Activated T-cell treated with anti-CD3 and anti-CD28 coated beads, Interleukin-2, amount 50 U/mL, for 48 hours (primary cell): ENCODE measurements around the gene GUCA1A.
A peak's percentile ranks its signal among the peaks of the same experiment; 100 is the strongest.

Experiments used
- DNase-seq, 2 experiments: peaks; one replicate each; pipeline ENCODE4 v3.0.0-alpha.2; 2020

Gene GUCA1A

DNA sequence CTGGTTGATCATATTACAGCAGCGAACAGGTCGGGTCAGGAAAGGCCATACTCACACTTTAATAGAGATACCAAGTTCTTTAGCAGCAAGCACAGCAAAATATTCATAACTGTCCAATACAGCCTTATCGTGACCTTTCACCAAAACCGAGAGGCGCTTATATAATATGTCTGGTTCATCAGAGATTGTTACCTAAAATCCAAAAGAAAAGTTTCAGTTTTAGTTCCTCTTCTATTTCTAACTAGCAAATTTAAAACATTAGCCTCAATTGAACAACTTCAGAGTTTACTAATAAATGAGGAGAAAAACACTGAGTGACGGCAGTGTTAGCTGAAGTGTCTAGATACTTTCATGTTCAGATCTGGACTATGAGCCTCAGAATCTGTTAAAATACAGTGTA is 38.6 kb downstream of the GUCA1A start:
- no peak for DNase-seq

DNA sequence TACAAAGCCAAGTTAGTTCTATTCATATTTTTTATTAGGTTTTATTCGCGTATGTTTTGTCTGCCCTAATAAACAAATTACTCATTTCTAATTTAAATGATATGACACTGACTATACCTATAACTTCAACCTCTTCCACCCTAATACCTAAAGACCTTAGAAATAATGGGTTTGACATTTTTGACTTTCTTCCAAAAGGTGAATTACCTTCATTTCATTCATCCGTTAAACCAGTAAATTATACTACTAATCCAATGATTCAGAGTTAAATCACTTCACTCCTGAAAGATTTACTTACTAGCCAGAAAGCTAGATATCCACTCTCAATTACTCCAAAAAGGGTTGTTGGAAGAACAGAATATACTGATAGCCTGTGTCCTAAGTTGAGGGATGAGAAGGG is 39.3 kb downstream of the GUCA1A start:
- no peak for DNase-seq

GRCh38 chr6:42216495-42216894 is 43.3 kb downstream of the GUCA1A start:
- DNase-seq, result peak in 1 of 2 experiments; percentile 17

DNA sequence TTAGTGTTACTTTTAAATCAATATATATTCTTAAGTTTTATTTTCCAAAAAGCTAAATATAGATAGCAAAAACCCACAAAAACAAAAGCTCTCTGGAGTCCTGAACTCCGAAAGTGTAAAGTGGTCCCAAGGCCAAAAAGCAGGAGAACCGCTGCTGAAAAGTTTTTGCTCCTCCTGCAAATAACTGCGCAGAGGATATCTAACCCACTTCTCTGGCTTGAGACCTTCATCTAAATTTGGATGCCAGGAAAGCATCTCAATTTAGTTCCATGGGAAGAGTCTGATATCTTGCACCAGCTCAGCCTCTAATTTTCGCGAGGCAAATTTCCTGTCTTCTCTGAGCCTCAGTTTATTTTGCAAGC is 44.0 kb downstream of the GUCA1A start:
- no peak for DNase-seq

DNA sequence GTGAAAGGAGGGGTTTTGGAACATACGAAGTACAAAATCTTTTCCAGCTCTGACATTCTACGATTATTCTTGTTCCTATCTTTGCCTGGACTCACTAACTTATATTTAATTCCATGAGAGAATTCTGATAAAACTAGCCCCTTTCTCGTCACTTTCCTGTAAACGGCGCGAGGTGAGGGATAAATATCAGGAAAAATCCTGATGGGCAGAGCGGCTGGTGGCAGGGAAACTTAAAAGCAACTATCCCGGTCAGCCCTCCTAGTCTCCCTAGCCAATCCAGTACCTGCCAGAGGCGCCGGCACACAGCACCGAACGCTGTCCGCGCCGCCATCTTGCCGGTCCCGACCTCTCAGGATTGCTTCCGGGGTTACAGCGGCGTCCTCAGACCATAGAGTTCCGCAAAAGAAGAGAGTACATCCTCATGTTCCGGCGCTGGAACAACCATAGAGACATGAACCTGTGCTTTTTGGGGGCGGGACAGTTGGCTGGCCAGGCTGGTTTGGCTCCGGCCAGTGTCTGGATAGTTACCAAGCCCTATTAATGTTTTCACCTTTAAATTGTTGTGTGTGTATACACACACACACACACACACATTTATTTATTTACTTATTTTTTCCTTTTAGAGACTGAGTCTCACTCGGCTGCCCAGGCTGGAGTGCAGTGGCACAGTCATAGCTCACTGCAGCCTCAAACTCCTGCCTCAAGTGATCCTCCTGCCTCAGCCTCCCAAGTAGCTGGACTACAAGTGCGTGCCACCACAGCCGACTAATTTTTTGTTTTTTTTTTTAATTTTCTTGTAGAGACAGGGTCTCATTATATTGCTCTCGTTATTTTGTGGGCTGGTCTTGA is 44.6 kb downstream of the GUCA1A start, which contains the start of gene MRPS10:
Gene MRPS10, minus strand, starts transcription at position 343 of the 849 bp plus-strand sequence. Its CDS starts 12 bp downstream, at position 331.
- peak; percentile 91 to 92 for DNase-seq

DNA sequence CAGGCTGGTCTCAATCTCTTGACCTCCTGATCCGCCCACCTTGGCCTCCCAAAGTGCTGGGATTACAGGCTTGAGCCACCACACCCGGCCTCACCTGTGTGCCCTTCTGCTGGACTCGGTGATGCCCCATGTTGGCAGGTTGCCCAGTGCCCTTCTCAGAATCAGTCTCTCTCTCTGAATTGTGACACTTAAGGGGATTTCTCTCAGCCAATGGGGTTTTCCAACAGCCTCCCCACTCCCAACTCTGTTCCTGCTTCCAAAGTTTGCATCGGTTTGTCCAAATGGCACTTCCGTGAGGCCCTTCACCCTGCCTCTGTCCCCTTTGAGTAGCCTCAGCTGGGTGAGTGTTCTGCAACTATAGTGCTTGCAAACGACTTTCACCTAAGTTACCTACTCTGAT is 47.6 kb downstream of the GUCA1A start:
- DNase-seq, result peak in 1 of 2 experiments; percentile 13

GRCh38 chr6:42221546-42221945 is 48.4 kb downstream of the GUCA1A start:
- DNase-seq, result no peak

GRCh38 chr6:42222448-42222847 is 49.3 kb downstream of the GUCA1A start:
- no peak for DNase-seq

DNA sequence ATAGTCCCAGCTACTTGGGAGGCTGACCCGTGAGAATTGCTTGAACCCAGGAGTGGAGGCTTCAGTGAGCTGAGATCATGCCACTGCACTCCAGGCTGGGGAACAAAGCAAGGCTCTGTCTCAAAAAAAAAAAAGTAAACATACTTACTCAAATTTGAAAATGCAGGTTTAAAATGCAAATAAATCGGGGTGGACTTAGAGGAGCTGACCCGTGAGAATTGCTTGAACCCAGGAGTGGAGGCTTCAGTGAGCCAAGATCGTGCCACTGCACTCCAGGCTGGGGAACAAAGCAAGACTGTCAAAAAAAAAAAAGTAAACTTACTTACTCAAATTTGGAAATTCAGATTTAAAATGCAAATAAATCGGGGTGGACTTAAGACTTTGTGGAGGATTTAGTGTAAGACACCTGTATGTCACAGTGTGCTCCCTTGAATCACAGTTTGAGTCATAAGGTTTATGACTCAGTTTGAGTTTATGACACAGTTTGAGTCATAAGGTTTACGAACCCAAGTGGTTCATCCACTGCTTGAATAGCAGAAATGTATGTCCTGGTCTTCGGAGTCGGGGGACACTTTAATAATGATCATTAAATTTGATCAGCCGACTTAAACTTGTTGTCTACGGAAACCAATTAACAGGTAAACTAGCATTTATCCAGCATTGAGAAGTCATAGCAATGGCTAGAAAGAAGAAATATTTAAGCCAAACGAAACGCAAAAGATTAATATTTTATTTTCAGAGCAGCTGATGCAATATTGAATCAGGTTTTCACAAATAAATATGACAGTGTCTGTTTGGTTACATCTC is 51.3 kb downstream of the GUCA1A start:
- no peak for DNase-seq

DNA sequence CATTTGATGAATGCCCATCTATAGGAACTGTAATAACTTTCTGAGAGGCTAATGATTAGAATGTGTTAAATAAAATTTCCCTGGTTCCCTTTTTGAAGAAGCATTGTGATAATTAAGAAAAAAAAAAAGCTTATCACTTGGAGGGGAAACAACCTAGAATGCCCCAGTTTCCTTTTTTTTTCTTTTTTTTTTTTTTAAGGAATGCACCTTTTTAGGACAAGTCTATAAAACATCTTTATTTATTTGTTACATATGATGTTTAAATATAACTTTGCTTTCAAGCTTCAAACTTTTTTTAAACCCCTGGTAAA is 51.8 kb downstream of the GUCA1A start:
- DNase-seq, result no peak

DNA sequence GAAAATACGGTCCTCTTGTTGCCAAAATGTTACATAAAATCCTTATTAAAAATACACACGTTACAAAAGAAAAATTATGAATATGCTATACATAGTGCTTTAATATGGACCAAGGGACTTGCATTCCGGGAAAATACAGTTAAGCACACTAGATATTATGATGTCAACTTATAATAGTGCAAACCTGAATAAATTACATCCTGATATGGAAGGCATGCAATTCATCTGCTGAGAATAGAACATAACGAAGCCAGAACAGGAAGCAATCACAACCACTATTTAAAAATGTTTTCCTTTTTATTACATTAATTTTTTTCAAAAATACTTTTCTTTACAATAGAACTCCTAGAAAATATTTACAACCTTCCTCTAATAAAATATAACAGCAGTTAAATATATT is 52.3 kb downstream of the GUCA1A start:
- no peak for DNase-seq

DNA sequence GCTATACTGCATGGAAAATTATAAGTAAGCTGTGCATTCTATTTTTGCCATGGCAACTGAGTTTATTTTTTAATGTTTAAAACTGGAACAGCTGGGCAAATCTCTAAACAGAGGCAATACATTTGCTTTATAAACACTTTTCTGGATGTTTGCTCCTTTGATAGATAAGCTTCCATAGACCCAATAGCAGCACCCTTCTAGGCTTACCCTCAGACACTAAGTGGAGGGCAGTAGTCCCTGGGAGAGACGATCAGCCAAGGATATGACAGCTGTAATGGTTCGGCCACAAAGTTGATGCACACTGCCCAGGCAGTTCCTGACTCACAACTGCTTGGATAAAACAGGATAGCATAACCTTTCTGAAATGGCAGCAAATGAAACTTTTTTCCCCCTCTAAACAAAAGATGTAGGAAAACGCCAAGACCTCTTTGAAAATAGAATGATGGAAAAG is 53.0 kb downstream of the GUCA1A start:
- no peak for DNase-seq

- peak in 1 of 2 experiments; percentile 4 for DNase-seq
Observed at GRCh38 chr6:42226645-42227143, 53.5 kb downstream of the GUCA1A start.

GRCh38 chr6:42227173-42227850 is 54.1 kb downstream of the GUCA1A start:
- no peak for DNase-seq

DNA sequence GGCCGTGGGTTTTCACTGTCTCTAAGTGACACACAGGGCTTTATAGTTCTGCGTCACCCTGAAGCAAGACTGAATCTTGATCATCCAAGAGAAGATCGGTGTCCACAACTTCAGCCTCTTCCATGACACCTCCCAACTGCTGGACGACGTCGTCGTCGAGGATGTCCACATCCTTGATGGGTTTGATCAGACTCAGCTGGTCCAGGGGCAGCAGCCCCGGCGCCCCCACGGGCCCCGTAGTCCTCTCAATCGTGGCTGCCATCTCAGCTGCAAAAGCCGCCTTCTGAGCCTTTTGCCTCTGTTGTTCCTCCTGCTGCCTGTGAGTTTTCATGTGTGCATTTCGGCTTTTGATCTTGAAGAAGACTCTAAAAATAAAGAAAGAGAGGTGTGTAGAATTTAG is 55.1 kb downstream of the GUCA1A start:
- DNase-seq, result peak in 1 of 2 experiments; percentile 12
